RWPE2 (cell line): ENCODE measurements around the gene BLACAT1.
A peak's percentile ranks its signal among the peaks of the same experiment; 100 is the strongest.

Source experiments
- ATAC-seq: fragments of 200-7000 bp; cut with Tn5 transposase; 3 replicates; pipeline ENCODE4 v1.9.1; 2021; ENCODE audit warnings: low read depth
- DNase-seq: peaks from one replicate; pipeline ENCODE4 v3.0.0-alpha.2; 2020; ENCODE audit warnings: low spot score
- H3K27ac ChIP-seq: fragments of 450-650 bp; 2 replicates; pipeline ENCODE4 v1.5.1; 2017; ENCODE audit warnings: mild to moderate bottlenecking; ENCODE audit not compliant: poor library complexity, severe bottlenecking
- H3K27me3 ChIP-seq: fragments of 250-450 bp; sonication (Bioruptor Pico); 2 replicates; pipeline ENCODE4 v1.5.1; 2021; ENCODE audit warnings: mild to moderate bottlenecking, moderate library complexity; ENCODE audit not compliant: insufficient read depth, poor library complexity, severe bottlenecking
- H3K36me3 ChIP-seq: fragments of 250-450 bp; sonication (Bioruptor Pico); 2 replicates; pipeline ENCODE4 v1.5.1; 2020; ENCODE audit warnings: low read depth, mild to moderate bottlenecking, moderate library complexity
- H3K4me1 ChIP-seq: fragments of 250-450 bp; sonication (Bioruptor Pico); 2 replicates; pipeline ENCODE4 v1.5.1; 2021; ENCODE audit warnings: mild to moderate bottlenecking, moderate library complexity; ENCODE audit not compliant: insufficient read depth, poor library complexity, severe bottlenecking
- H3K4me3 ChIP-seq: fragments of 250-450 bp; sonication (Bioruptor Pico); 2 replicates; pipeline ENCODE4 v1.5.1; 2021; ENCODE audit warnings: mild to moderate bottlenecking, moderate library complexity; ENCODE audit not compliant: severe bottlenecking
- H3K9me3 ChIP-seq: fragments of 250-450 bp; sonication (Bioruptor Pico); 2 replicates; pipeline ENCODE4 v1.5.1; 2021; ENCODE audit warnings: mild to moderate bottlenecking, moderate library complexity; ENCODE audit not compliant: severe bottlenecking
- TF ChIP-seq, protein P1 (sequence below): fragments of 450-650 bp; IDR thresholded peaks from one replicate; pipeline ENCODE4 v1.5.1; 2017; ENCODE audit warnings: mild to moderate bottlenecking, moderate library complexity; ENCODE audit not compliant: poor library complexity, severe bottlenecking

Gene BLACAT1

DNA sequence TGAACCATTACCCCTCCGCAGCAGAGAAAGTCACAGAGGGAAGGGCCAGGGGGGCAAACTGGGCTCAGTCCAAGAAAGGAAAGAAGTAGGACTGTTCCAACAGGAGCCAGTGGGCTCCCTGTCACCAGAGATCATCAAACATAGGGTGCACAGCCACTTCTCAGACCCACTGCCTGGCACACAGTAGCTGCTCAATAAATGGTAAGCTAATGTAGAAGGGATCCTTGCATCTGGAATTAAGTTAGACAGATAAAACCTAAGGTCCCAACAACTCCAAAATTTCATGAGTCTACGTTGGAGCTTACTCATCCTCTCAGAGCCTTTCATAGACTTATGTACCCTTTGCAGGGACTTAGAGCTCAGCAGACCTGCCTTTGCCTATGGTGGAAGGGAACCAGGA, 3.5 kb downstream of the BLACAT1 start:
- TF ChIP-seq, protein P1, sequence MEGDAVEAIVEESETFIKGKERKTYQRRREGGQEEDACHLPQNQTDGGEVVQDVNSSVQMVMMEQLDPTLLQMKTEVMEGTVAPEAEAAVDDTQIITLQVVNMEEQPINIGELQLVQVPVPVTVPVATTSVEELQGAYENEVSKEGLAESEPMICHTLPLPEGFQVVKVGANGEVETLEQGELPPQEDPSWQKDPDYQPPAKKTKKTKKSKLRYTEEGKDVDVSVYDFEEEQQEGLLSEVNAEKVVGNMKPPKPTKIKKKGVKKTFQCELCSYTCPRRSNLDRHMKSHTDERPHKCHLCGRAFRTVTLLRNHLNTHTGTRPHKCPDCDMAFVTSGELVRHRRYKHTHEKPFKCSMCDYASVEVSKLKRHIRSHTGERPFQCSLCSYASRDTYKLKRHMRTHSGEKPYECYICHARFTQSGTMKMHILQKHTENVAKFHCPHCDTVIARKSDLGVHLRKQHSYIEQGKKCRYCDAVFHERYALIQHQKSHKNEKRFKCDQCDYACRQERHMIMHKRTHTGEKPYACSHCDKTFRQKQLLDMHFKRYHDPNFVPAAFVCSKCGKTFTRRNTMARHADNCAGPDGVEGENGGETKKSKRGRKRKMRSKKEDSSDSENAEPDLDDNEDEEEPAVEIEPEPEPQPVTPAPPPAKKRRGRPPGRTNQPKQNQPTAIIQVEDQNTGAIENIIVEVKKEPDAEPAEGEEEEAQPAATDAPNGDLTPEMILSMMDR: no peak
- H3K4me3 ChIP-seq: no peak overlapping the region
- peaks cover 16% of the 10 kb centered on the region for H3K4me1 ChIP-seq

DNA sequence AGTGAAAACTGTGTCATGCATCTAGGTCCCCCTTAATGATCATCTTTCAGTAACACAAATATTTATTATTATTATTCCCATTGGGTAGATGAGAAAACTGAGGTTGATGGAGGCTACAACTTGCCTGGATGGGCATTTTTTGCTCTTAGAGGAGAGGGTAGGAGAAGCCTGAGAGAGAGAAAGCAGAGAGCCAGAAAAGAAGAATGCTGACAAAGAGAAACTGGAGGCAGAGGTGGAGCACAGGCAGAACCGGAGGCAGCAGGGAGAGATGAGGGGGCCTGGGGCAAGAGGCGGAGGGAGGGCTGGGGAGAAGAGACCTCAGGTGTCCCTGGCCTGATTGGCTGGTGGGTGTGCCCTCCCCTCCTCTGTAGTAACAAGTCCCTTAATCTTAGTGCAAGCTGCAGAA, 4.1 kb downstream of the BLACAT1 start:
- DNase-seq (no peak), ATAC-seq (no peak)
- H3K27me3 ChIP-seq: peaks cover 19% of the 10 kb centered on the region
- TF ChIP-seq, protein P1: no peak
- peaks cover 20% of the 10 kb centered on the region for H3K4me1 ChIP-seq
- H3K4me3 ChIP-seq: no peak overlapping the region
- H3K36me3 ChIP-seq: peaks cover 6% of the 10 kb centered on the region; the same call in 1 of the 2 replicates
- no peaks in the 10 kb centered on the region for H3K9me3 ChIP-seq
- no peak overlapping the region for H3K27ac ChIP-seq

More for the DNA sequence above, 3.5 kb downstream of the BLACAT1 start:
- no peaks in the 10 kb centered on the region for H3K9me3 ChIP-seq
- H3K36me3 ChIP-seq: no peaks in the 10 kb centered on the region
- H3K27me3 ChIP-seq: peaks cover 22% of the 10 kb centered on the region
- no peak for ATAC-seq
- H3K27ac ChIP-seq: no peak overlapping the region
- no peak for DNase-seq

DNA sequence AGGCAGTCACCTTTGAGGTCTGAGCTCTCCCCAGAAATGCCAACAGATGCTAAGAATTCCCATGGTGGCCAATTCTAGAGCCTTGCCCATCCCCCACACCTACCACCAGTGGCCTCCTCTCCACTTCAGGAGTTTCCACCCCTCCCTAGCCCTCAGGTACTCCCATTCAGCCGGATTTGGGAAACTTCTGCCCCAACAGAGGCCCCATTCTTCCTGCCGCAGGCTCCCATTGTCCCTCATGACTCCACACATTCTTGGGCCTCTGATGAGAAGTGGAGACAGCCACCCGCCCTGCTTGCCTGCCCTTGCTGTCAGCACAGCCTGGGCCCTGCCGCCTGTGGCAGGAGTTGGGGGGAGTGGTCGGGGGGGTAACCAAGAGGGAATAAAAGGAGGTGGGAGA, 4.6 kb downstream of the BLACAT1 start:
- peaks cover 20% of the 10 kb centered on the region for H3K4me1 ChIP-seq
- peaks cover 14% of the 10 kb centered on the region for H3K27me3 ChIP-seq
- H3K36me3 ChIP-seq: peaks cover 6% of the 10 kb centered on the region; the same call in 1 of the 2 replicates
- TF ChIP-seq, protein P1: no peak
- ATAC-seq (no peak), DNase-seq (no peak)
- no peaks in the 10 kb centered on the region for H3K9me3 ChIP-seq
- peak overlapping the region; percentile 93 for H3K27ac ChIP-seq
- no peak overlapping the region for H3K4me3 ChIP-seq

DNA sequence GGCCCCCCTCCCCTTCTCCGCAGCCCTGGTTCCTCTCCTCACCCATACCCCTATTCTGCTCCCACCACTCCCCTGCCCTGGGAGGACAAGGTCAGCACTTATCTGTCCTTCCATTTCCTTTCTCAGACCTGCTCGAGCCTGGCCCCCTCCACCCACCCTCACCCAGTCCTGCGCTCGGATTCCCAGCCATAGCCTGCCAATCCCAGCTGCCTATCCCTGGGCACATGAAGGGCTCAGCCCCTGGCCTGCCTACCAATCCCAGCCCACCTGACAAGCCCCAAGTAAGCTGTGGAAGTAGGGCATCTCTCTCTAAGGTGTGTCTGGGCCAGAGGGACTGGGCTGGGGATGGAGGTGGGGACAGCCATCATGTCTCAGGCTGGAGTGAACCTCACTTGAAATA, 5.4 kb downstream of the BLACAT1 start:
- TF ChIP-seq, protein P1: no peak
- DNase-seq (no peak), ATAC-seq (0 out of 3 replicates have a peak, but pooled peaks have one; percentile 1)
- peaks cover 6% of the 10 kb centered on the region; the same call in 1 of the 2 replicates for H3K36me3 ChIP-seq
- H3K4me3 ChIP-seq: no peak overlapping the region
- H3K27me3 ChIP-seq: peaks cover 6% of the 10 kb centered on the region
- H3K27ac ChIP-seq: peak overlapping the region; percentile 93
- no peaks in the 10 kb centered on the region for H3K9me3 ChIP-seq
- H3K4me1 ChIP-seq: peaks cover 26% of the 10 kb centered on the region

DNA sequence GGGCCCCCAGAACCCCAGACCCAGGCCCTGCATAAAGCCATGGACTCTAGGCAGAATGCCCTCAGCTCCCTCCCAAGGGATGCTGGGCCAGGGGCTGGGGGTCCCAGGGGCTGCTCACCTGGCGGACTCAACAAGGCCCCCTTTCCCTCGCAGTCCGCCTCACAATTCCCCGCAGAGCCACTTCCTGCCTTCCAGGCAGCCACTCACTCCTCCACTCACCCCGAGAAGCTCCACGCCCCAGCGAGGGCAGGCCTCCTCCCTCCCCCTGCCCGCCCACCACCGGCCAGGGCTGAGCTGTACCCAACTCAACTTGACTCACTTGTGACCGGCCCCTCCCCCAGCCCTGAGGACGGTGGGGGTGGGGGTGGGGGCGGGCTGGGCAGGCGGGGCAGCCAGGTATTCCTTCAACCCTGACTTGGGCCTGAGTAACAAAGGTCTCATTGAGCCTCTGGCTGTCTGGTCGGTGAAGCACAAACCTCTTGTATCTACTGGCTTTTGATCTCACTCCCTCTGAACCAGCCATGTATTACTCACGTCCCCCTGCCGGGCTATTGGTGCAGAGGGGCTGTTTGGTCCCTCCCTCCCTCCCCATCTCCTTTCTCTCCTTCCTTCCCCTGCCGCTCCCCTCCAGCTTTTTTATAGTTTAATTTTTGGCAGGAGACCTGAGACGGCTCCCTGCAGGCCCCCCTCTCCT, 5.9 kb downstream of the BLACAT1 start:
- ATAC-seq: peak; percentile 88
- peaks cover 31% of the 10 kb centered on the region for H3K4me1 ChIP-seq
- no peaks in the 10 kb centered on the region for H3K9me3 ChIP-seq
- peak overlapping the region; percentile 93 for H3K27ac ChIP-seq
- peaks cover 6% of the 10 kb centered on the region; the same call in 1 of the 2 replicates for H3K36me3 ChIP-seq
- peaks cover under 1% of the 10 kb centered on the region for H3K27me3 ChIP-seq
- TF ChIP-seq, protein P1: no peak
- peak; percentile 96 for DNase-seq
- peak overlapping the region; percentile 47 for H3K4me3 ChIP-seq
